Neural cell (in vitro differentiated cells): ENCODE results near the gene DNAH3.

ENCODE experiments used
- CTCF ChIP-seq: fragments of 450-650 bp; IDR thresholded peaks from 2 replicates; pipeline ENCODE4 v1.5.1; 2014; ENCODE audit warnings: antibody characterized with exemption, mild to moderate bottlenecking, moderate library complexity; ENCODE audit not compliant: poor library complexity, severe bottlenecking
- POLR2AphosphoS5 ChIP-seq: IDR thresholded peaks from 2 replicates; pipeline ENCODE4 v1.6.1; 2012

- TF ChIP-seq CTCF = no peak
- TF ChIP-seq POLR2AphosphoS5 = no peak
Observed at GRCh38 chr16:21159281-21159951, 8.8 kb upstream of the DNAH3 start.
